Stimulated activated CD4-positive, alpha-beta T cell treated with anti-CD3 and anti-CD28 coated beads, TNF-alpha, amount 100 ng/mL, for 48 hours (primary cell): ENCODE data around the gene PLCG2.
"Not testable (repeated sequence)": the region's sequence is repeated elsewhere in the genome, so short reads cannot be mapped to it uniquely, and the experiment has no call there.

Experiments
- DNase-seq, 3 donors: peaks; one replicate each; pipeline ENCODE4 v3.0.0-alpha.2; 2020; ENCODE audit warnings: low read depth in 3 of 3

PLCG2 gene

DNA sequence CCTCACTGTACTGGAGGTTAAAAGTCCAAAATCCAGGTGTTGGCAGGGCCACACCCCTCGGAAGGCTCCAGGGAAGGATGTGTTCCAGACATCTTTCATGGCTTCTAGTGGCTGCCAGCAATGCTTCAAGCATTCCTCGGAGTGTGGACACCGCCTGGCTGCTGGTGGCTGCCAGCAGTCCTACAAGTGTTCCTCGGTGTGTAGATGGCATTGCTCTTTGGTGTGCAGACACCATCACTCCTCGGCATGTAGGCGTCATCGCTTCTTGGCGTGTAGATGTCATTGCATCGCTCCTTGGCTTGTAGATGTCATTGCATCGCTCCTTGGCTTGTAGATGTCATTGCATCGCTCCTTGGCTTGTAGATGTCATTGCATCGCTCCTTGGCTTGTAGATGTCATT, 98.4 kb downstream of the PLCG2 start:
- not testable (repeated sequence) for DNase-seq

DNA sequence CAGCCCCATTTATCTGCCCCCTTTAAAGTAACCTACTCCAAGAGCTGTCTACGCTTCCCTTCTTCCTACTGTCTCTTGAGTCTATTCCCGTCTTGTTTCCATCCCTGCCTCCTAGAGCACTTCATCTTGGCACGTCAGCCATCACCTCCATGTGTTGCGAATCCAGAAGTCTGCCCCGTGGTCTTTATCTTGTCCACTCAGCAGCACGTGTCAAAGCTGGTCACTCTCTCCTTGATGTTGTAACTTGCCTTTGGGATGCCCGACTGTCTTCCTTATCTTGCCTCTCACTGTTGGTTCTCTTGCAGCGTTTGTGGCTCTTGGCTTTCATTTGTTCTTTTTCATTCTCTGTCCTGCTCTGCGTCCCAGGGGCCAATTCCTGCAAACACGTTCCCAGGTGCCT, 99.4 kb downstream of the PLCG2 start:
- DNase-seq, result no peak

DNA sequence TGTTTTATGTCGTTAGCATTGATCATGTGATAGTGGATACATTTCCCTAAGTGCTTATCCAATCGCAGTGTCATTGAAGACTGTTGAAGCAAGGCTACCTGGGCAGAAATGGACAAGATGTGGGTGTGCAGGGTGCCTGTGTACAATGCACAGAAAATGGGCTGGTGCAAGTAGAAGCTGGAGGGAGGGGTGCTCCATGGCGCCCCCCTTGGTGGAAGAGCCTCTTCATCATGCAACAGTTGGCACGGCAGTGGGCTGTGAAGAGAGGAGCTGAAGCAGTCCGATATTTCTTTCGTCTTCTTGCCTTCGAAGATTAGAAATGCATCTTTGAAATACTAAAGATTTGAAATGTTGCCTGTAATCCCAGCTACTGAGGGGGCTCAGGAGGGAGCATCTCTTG, 100.5 kb downstream of the PLCG2 start:
- DNase-seq, result no peak

DNA sequence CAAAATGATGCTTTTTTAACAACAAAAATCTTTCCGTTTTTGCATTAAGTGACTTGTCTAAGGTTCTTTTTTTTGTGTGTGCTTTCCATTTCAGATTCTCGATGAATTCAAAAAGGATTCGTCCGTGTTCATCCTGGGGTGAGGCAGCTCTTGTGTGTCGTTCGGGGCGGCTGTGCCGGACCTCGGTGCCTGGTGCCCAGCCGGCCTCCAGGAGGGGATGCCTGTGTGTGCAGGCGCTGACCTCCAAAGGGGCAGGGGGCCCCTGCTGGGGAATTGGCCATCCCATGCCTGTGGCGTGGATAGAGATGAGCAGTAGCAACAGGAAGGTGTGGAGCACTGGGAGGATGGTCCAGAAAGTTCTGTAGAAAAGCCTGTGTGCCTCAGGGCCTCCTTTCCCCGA, 101.7 kb downstream of the PLCG2 start:
- DNase-seq, result no peak

DNA sequence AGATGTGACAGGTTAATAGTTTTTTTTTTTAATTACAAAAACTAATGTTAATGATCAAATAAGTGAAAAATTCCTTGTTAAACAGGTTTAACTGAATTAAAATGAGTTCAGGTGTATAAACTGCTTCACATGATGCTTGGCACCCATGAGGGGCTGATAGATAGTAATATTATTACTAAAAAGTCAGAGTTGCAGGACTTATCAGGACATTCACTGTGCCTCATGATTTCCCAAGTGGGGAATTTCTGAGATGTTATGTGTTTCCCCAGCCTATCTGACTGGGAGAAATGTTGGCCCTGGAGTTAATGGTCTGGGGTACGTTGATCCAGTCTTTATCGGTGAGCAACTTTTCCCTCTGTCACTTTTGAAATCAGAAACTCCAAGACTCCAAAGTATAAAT, 102.1 kb downstream of the PLCG2 start:
- DNase-seq, result no peak

DNA sequence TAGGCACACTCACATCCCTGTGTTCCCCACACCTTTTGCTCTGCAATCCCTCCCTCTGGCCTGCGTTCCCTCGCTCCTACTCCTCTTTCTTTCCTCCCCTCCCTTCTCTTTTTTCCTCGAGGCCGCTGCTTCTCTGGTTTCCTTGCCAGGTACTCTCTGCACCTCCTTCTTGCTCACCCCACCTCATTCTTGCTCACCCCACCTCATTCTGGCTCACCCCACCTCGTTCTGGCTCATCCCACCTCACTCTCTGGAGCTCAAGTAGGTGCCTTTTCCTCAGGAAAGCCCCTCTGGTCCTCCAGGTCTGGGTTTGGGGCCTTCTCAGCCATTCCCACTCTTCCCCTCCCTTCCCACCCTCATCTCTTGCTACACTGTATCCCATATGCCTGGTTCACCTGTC, 103.5 kb downstream of the PLCG2 start:
- no peak for DNase-seq

DNA sequence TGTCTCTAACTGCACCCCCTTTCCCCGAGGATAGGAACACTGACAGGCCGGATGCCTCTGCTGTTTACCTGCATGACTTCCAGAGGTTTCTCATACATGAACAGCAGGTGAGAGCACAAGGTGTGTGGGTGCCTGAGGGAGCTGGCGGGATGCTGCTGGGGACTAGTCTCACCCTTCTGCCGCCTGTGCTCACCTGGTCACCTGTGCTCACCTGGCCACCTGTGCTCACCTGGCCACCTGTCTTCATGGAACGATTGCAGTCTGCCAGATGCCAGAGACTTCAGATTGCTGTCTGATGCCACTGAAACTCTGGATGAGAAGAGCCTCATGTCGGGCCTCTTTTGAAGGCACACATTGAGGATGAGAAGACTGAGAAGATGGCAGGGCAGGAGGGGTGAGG, 104.1 kb downstream of the PLCG2 start:
- no peak for DNase-seq

DNA sequence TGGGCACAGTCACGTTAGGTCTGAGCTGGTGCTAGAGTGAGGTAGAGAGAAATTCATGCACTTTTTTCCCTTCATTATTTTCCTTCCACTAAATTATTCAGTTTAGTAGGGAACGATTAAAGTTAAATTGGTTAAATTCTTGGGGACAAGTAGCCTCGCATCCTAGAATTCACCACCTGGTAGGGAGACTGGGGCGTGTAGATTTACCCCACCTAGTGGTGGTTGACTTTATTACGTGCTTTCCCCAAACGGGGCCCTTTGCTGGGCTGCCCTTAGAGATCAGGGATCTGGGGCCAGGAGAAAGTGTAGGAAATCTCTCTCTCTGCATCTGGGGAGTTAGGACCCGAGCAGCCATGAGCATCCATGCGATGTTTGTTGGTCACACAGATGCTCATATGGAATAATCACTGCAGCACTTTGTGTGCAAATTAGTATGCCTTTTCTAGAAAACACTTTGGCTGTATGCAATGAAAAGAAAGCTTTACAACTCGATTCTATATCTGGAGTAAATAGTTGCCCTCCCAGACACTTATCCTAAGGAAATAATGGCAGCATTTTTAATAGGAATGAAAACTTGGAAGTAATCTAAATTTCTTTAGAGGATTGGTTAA, 107.0 kb downstream of the PLCG2 start:
- DNase-seq, result peak in 1 of 3 donors; percentile 12

DNA sequence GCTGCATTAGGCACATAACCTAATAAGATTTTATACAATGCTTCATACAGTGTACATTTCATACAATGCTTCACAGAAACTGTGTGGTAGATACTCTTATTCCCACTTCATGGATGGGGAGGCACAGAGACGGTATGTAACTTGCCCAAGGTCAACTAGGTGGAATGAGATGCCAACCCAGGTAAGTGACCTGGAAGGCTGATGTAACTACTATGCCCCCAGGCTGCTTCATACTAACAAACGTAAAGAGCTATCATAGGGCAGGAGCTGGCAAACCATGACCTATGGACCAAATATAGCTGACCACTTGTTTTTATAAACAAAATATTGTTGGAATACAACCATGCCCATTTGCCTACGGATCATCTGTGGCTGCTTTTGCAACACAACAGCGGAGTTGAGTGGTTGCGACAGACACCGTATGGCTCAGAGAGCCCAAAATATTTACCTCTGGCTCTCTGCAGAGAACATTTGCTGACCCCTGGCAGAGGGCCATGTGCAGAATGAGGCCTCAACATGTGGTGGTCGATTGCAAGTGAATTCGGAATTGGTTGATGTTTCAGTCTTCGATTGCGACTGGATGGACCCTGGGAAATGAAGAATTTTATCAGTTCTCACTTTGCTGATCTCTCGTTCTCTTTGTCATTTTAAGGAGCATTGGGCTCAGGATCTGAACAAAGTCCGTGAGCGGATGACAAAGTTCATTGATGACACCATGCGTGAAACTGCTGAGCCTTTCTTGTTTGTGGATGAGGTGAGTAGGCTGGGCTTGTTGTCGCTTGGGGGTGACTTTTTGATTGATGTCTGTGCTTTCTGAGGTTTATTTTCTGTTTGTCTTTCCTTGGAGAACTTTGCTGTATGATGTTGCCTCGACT, 109.7 kb downstream of the PLCG2 start:
- no peak for DNase-seq

DNA sequence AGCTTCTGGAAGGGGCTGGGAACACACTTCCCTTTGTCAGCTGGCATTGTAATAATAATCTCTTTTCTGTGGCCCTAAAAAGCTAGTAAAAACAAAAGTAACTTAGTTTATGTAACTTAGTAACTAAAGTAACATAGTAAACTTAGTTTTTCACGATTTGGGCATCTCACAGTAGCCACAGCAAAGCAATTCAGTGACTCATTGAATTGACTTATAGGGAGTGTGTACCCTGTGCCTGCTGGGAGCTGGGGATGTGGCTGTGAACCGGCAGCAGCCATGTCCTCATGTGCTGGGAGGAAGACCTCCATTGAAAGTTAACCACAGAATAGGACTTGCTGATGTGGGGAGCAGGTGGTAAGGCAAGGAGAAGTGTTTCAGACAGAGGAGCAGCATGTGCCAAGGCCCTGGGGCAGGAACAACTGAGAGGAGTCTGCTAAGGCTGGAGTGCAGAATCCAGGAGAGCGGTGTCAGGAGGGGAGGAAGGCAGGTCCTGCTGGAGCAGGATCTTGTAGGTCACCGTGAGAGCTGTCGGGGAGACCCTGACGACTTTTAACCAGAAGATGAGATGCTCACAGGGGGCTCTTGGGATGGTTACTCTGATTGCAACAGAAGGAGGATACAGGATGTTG, 112.8 kb downstream of the PLCG2 start:
- no peak for DNase-seq

DNA sequence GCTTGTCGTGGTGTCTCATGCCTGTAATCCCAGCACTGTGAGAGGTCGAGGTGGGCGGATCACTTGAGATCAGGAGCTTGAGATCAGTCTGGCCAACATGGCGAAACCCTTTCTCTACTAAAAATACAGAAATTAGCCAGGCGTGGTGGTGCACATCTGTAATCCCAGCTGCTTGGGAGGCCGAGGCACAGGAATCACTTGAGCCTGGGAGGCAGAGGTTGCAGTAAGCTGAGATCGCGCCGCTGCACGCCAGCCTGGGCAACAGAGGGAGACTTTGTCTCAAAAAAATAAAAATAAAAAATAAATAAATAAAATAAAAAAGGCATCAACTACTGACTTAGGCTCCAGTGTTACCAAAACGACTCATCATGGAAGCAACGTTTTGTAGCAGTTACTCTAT, 115.5 kb downstream of the PLCG2 start:
- no peak for DNase-seq

DNA sequence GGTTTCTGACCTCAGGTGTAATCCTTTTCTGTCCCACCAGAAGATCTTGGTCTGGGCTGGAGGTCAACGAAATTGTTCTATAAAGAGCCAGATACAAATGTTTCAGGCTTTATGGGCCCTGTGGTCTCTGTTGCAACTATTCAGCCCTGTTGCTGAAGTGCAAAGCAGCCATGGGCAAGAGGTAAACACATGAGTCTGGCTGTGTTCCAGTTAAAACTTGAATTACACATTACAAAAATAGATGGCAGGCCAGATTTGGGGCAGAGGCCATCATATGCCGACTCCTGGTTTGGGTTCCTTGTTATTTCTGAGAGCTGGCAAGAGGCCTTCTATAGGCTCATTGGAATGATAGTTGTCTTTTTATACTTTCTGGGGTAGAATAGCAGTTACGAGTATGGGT, 117.8 kb downstream of the PLCG2 start:
- DNase-seq, result no peak

DNA sequence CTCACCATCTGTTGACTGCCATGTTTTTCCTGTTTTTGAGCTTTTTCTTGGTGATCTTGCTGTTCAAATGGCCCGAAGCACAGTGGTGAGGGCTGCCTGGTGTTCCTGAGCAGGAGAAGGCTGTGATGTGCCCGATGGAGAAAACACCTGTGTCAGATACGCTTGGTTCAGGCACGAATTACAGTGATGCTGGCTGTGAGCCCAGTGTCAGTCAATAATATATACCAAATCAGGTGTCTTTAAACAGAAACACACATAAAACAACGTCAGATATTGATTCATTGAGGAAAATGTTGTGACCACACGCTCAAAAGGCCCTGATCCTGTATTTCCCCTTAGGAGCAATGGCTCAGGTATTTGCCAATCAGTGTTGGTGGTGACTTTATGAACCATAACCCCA, 120.5 kb downstream of the PLCG2 start:
- DNase-seq, result no peak

DNA sequence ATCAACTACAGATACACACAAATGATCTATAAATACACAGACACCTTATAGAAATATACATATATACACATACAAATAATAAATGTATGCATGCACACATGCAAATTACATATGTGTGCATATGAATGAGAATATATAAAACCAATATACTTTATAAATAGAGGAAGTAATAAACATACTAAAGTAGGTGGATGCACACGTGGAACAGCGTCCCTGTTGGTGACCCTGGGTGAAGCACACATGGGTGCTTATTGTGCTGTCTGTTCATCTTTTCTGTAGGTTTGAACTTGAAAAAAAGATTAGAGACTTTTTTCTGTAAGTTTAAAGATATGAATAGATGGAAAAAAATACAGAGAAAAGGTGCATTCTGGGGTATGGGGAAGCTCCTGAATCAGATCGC, 120.9 kb downstream of the PLCG2 start:
- DNase-seq, result no peak

DNA sequence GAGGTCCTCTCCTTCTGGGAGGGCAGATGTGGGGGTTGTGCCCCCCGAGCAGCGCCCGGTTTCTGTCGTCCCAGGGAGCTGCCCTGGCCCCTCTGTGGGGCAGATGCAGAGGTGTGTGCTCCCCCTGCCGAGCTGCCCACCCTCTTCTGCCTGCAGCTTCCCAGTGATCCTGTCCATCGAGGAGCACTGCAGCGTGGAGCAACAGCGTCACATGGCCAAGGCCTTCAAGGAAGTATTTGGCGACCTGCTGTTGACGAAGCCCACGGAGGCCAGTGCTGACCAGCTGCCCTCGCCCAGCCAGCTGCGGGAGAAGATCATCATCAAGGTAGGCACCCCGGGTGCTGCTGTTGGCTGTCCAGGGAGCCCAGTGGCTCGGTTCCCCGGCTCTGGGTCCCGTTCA, 121.4 kb downstream of the PLCG2 start:
- no peak for DNase-seq

DNA sequence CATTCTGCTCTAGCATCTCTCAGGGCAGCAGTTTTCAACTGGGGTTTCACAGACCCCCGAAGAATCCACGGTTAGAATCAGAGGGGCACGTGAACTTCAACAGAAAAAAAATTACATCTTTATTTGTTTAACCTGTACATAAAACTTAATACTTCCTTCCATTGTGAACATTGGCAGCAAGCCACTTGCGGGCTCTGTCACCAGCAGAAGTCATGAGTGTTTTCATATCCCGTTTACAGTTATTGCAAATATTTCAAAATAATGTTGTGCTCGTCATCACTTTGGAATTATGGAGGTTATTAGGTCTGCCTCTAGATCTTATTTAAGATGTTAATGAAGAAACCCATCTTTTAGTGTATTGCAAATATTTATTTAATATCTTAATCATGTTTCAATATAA, 122.4 kb downstream of the PLCG2 start:
- no peak for DNase-seq

DNA sequence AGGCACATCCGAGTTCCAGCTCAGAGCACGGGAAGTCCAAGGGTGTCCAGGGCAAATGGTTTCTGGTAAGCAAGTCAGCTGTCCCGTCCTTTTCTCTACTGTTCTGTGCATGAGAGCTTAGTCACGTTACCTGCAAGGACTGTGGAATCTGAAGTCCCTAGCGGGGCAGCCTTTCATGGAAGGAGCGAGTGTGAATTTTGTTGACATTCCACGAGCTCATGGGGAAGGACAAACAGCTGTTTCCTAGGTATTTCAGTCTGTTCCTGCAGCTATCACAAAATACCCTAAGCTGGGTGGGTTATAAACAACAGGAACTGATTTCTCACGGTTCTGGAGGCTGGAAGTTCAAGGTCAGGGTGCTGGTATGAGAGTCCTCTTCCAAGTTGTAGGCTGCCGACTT, 122.9 kb downstream of the PLCG2 start:
- no peak for DNase-seq

DNA sequence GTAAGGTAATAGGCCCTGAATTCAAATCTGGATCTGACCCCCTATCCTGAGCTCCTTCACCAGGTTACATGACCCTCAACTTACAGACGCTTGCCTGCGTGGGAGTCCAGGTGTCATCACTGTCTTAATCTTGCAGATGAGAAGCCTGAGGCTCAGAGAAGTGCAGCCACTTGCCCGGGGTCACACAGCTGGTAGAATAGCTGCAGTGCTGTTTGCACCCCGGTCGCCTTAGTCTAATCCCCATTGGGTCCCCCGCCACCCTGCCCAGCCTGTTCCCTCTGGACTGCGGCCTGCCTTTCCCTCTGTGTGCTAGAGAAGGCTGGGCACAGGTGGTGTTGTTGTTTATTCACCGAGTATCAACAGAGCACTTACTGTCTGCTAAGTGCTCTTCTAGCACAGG, 125.2 kb downstream of the PLCG2 start:
- DNase-seq, result no peak

DNA sequence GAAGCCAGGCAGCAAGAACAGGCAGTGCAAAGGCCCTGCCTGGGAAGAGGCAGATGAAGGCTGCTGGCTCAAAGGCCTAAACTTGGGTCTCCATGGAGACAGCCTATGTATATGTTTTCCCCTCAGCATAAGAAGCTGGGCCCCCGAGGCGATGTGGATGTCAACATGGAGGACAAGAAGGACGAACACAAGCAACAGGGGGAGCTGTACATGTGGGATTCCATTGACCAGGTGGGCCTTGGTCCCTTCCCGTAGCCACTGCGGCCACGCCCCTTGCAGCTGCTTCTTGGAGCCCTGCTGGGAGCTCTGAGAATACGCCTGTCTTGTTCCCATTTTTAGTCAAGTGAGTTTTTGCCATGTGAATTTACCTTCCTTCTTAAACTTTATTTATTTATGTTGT, 126.2 kb downstream of the PLCG2 start:
- no peak for DNase-seq

DNA sequence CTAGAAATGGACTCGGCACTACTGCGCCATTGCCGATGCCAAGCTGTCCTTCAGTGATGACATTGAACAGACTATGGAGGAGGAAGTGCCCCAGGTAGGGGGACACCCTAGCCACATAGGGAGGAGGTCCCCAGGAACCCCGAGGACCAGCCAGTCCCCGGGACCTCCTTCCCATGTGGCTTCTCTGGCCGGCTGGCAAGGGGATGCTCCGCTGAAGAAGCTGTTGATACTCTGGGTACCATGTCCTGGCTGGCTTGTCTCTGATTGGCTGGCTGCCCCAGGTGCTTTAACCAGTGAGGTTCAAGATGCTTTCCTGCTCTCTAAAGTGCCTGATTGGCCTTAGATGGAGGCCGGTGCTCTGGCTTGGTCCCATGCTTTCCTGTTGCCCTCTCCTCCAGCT, 128.6 kb downstream of the PLCG2 start:
- DNase-seq, result no peak

DNA sequence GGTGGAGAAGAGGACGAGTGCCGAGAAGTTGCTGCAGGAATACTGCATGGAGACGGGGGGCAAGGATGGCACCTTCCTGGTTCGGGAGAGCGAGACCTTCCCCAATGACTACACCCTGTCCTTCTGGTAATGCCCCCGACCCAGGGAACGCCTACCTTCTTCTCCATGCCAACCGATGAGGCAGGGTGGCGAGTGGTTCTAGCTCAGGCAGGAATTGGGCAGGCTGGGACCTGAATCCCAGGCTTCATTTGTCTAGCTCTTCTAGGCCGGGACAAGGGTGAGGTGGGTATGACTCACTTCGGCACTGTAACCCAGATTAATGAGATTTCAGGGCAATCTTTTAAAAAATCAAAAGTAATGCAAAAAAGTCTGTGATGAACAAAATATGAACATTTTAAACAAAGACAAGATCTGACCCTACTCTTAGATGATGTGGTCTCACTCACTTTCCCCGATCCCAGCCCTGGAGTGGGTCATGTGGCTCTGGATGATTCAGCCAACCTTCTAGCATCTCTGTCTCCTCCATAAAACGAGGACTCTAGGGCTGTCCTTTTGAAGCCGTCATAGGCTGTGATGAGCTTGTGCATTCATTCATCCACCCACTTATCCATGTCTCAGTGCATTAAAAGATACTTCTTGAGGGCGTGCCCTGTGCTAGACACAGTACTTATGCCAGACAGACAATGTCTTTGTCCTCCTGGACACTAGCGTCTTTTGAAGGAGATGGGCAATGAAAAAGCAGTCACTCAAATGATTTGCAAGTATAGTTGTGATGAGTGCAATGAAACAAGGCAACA, 129.6 kb downstream of the PLCG2 start:
- no peak for DNase-seq

DNA sequence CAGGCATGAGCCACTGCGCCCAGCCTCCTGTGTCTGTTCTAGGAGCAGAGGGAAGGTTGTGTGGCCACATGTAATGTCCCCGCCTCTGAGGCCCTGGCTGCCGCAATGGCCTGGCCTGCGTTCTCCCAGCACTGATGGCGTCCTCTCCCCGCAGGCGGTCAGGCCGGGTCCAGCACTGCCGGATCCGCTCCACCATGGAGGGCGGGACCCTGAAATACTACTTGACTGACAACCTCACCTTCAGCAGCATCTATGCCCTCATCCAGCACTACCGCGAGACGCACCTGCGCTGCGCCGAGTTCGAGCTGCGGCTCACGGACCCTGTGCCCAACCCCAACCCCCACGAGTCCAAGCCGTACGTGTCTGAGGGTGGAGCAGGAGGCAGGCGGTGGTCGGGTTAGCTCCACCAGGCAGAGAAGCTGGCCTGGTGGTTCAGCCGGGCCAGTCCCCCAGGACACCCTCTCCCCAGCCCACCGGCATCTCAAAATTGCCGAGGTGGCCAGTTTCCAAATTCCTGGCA, 131.3 kb downstream of the PLCG2 start:
- DNase-seq, result no peak
